B cell (primary cell): ENCODE data around the gene KLK1.

Source experiments
- CTCF ChIP-seq: fragments of 200-600 bp; IDR thresholded peaks from one replicate; pipeline ENCODE4 v1.8.0; 2022; ENCODE audit warnings: antibody characterized with exemption, mild to moderate bottlenecking
- EZH2 ChIP-seq: IDR thresholded peaks from 2 replicates; pipeline ENCODE4 v1.6.1; 2012; ENCODE audit warnings: borderline replicate concordance, low read depth, mild to moderate bottlenecking, moderate library complexity, low read length; ENCODE audit not compliant: insufficient read depth, poor library complexity, severe bottlenecking

- TF ChIP-seq CTCF (no peak), EZH2 (no peak)
Measured at GRCh38 chr19:50793558-50794065, 30.0 kb downstream of the KLK1 start.
